Islet of Langerhans (tissue), 1 donor: Measurements from ENCODE around the gene HLA-DQB2.
"Not testable (repeated sequence)": the region's sequence is repeated elsewhere in the genome, so short reads cannot be mapped to it uniquely, and the experiment has no call there.

Source experiments
- FAIRE-seq: peaks from one replicate; lab custom pipeline; 2011; peaks lifted over from hg19 to GRCh38; lab: Jason Lieb, UNC

HLA-DQB2 gene

GRCh38 chr6:32763421-32763820, at the start of gene HLA-DQB2:
HLA-DQB2 (minus strand) TSS chr6:32763532; CDS start chr6:32763470, 62 bp downstream.
- FAIRE-seq = no peak

GRCh38 chr6:32809171-32809570, 45.8 kb upstream of the HLA-DQB2 start:
- no peak for FAIRE-seq

GRCh38 chr6:32807020-32807580, 43.8 kb upstream of the HLA-DQB2 start:
- no peak for FAIRE-seq

- FAIRE-seq = not testable (repeated sequence)
Measured at GRCh38 chr6:32805404-32805803, 42.1 kb upstream of the HLA-DQB2 start.

- FAIRE-seq = no peak
Measured at GRCh38 chr6:32803416-32803815, 40.1 kb upstream of the HLA-DQB2 start.

GRCh38 chr6:32799740-32800139, 36.4 kb upstream of the HLA-DQB2 start:
- FAIRE-seq = no peak

GRCh38 chr6:32799168-32799567, 35.8 kb upstream of the HLA-DQB2 start:
- FAIRE-seq = no peak

- peak; percentile 41 for FAIRE-seq
Measured at GRCh38 chr6:32796848-32797776, 33.8 kb upstream of the HLA-DQB2 start.

GRCh38 chr6:32794510-32794909, 31.2 kb upstream of the HLA-DQB2 start:
- no peak for FAIRE-seq

GRCh38 chr6:32792901-32793435, 29.6 kb upstream of the HLA-DQB2 start:
- no peak for FAIRE-seq

GRCh38 chr6:32790306-32790705, 27.0 kb upstream of the HLA-DQB2 start:
- FAIRE-seq = no peak

GRCh38 chr6:32785781-32786533, 22.6 kb upstream of the HLA-DQB2 start:
- peak; percentile 77 for FAIRE-seq

- not testable (repeated sequence) for FAIRE-seq
Measured at GRCh38 chr6:32782923-32783322, 19.6 kb upstream of the HLA-DQB2 start.

- no peak for FAIRE-seq
Measured at GRCh38 chr6:32779036-32779435, 15.7 kb upstream of the HLA-DQB2 start.

- FAIRE-seq = no peak
Measured at GRCh38 chr6:32775071-32775470, 11.7 kb upstream of the HLA-DQB2 start.

- FAIRE-seq = no peak
Measured at GRCh38 chr6:32774426-32774825, 11.1 kb upstream of the HLA-DQB2 start.

- FAIRE-seq = no peak
Measured at GRCh38 chr6:32772656-32773055, 9.3 kb upstream of the HLA-DQB2 start.

GRCh38 chr6:32764048-32764447, 716 bp upstream of the HLA-DQB2 start:
- FAIRE-seq = no peak

- FAIRE-seq = no peak
Measured at GRCh38 chr6:32761548-32761947, 1.8 kb downstream of the HLA-DQB2 start.

GRCh38 chr6:32761072-32761471, 2.3 kb downstream of the HLA-DQB2 start:
- no peak for FAIRE-seq

- FAIRE-seq = no peak
Measured at GRCh38 chr6:32759669-32760068, 3.7 kb downstream of the HLA-DQB2 start.

- FAIRE-seq = no peak
Measured at GRCh38 chr6:32752580-32752979, 10.8 kb downstream of the HLA-DQB2 start.

- FAIRE-seq = not testable (repeated sequence)
Measured at GRCh38 chr6:32745649-32746048, 17.7 kb downstream of the HLA-DQB2 start.
